ENCODE measurements around the gene TLDC2.

DNA sequence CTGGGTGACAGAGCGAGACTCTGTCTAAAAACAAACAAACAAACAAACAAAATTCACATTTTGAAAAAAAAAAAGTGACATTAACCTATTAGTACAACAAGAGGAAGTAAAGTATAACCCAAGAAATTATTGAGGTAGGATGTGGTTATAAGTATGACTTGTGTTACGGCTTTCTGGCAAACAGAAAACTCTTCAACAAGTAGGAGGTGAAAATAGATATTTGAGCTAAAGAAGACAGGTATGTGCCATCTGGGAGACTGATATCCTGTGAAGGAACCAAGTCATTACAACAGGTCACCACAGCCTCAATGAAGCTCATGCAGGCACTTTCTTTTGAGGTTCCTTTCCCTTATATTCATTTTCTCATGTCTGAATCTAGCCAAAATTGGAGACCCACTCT is 28.8 kb downstream of the TLDC2 start:
- TF ChIP-seq, protein P1, sequence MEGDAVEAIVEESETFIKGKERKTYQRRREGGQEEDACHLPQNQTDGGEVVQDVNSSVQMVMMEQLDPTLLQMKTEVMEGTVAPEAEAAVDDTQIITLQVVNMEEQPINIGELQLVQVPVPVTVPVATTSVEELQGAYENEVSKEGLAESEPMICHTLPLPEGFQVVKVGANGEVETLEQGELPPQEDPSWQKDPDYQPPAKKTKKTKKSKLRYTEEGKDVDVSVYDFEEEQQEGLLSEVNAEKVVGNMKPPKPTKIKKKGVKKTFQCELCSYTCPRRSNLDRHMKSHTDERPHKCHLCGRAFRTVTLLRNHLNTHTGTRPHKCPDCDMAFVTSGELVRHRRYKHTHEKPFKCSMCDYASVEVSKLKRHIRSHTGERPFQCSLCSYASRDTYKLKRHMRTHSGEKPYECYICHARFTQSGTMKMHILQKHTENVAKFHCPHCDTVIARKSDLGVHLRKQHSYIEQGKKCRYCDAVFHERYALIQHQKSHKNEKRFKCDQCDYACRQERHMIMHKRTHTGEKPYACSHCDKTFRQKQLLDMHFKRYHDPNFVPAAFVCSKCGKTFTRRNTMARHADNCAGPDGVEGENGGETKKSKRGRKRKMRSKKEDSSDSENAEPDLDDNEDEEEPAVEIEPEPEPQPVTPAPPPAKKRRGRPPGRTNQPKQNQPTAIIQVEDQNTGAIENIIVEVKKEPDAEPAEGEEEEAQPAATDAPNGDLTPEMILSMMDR (IDR thresholded peaks at IDR 0.05), result no peak
- TF ChIP-seq POLR2A (IDR thresholded peaks at IDR 0.05), result no peak

All from Peyer's patch (tissue), 4 donors.